AG20443 (cell line): ENCODE measurements around the gene NBEA.

Source experiments
- DNase-seq: peaks from one replicate; pipeline ENCODE4 v3.0.0; 2012; ENCODE audit warnings: low spot score, mixed read lengths

Gene NBEA

GRCh38 chr13:35164324-35164932 lies 222.4 kb downstream of the NBEA start:
- DNase-seq: peak; percentile 34

- DNase-seq: no peak
Observed at GRCh38 chr13:35165205-35165604, 223.1 kb downstream of the NBEA start.

- DNase-seq: peak; percentile 27
Observed at GRCh38 chr13:35179494-35179893, 237.4 kb downstream of the NBEA start.

GRCh38 chr13:35179920-35180663 lies 238.0 kb downstream of the NBEA start:
- no peak for DNase-seq

GRCh38 chr13:35190241-35190640 lies 248.2 kb downstream of the NBEA start:
- DNase-seq: peak; percentile 6

- no peak for DNase-seq
Observed at GRCh38 chr13:35191883-35192282, 249.8 kb downstream of the NBEA start.

GRCh38 chr13:35198613-35199200 lies 256.6 kb downstream of the NBEA start:
- no peak for DNase-seq

GRCh38 chr13:35208587-35208986 lies 266.5 kb downstream of the NBEA start:
- no peak for DNase-seq

- no peak for DNase-seq
Observed at GRCh38 chr13:35210261-35210660, 268.2 kb downstream of the NBEA start.

GRCh38 chr13:35211949-35212348 lies 269.9 kb downstream of the NBEA start:
- no peak for DNase-seq

- DNase-seq: no peak
Observed at GRCh38 chr13:35213911-35214310, 271.8 kb downstream of the NBEA start.

- DNase-seq: no peak
Observed at GRCh38 chr13:35216131-35216530, 274.1 kb downstream of the NBEA start.

- DNase-seq: no peak
Observed at GRCh38 chr13:35219021-35219420, 277.0 kb downstream of the NBEA start.

- DNase-seq: no peak
Observed at GRCh38 chr13:35225159-35225558, 283.1 kb downstream of the NBEA start.

- no peak for DNase-seq
Observed at GRCh38 chr13:35225582-35225981, 283.5 kb downstream of the NBEA start.

- no peak for DNase-seq
Observed at GRCh38 chr13:35228536-35228935, 286.5 kb downstream of the NBEA start.

- DNase-seq: no peak
Observed at GRCh38 chr13:35231426-35231825, 289.4 kb downstream of the NBEA start.

- no peak for DNase-seq
Observed at GRCh38 chr13:35238274-35238673, 296.2 kb downstream of the NBEA start.

- no peak for DNase-seq
Observed at GRCh38 chr13:35252536-35253205, 310.6 kb downstream of the NBEA start.

GRCh38 chr13:35255241-35255640 lies 313.2 kb downstream of the NBEA start:
- DNase-seq: no peak

- no peak for DNase-seq
Observed at GRCh38 chr13:35256459-35257148, 314.5 kb downstream of the NBEA start.

- no peak for DNase-seq
Observed at GRCh38 chr13:35260316-35260715, 318.2 kb downstream of the NBEA start.
